Measurements from ENCODE around the gene ACOT9. TPM values are rescaled to one million over a fixed set of nuclear protein-coding genes. Genes with fewer than 3 reads are reported as not detected.

ACOT9 gene
- total RNA-seq, 1 donor, result 69.5 TPM

- no peak for DNase-seq (ENCODE audit: low read depth)
- no peak overlapping the region for H3K4me3 ChIP-seq (ENCODE audit: low read depth, low read length)
- no peak for TF ChIP-seq CTCF (IDR thresholded peaks at IDR 0.05; ENCODE audit: insufficient read depth, low read depth, low read length)
Observed at GRCh38 chrX:23732704-23733103, 10.4 kb downstream of the ACOT9 start.

- no peak for TF ChIP-seq CTCF (IDR thresholded peaks at IDR 0.05; ENCODE audit: insufficient read depth, low read depth, low read length)
- no peak overlapping the region for H3K4me3 ChIP-seq (ENCODE audit: low read depth, low read length)
Observed at GRCh38 chrX:23731951-23732350, 11.1 kb downstream of the ACOT9 start.

GRCh38 chrX:23729214-23729613 is 13.9 kb downstream of the ACOT9 start:
- H3K4me3 ChIP-seq (ENCODE audit: low read depth, low read length), result no peak overlapping the region
- no peak for TF ChIP-seq CTCF (IDR thresholded peaks at IDR 0.05; ENCODE audit: insufficient read depth, low read depth, low read length)
- no peak for DNase-seq (ENCODE audit: low read depth)

More at GRCh38 chrX:23731951-23732350, 11.1 kb downstream of the ACOT9 start:
- DNase-seq (ENCODE audit: low read depth), result no peak

- no peak for DNase-seq (ENCODE audit: low read depth)
- TF ChIP-seq CTCF (IDR thresholded peaks at IDR 0.05; ENCODE audit: insufficient read depth, low read depth, low read length), result no peak
- H3K4me3 ChIP-seq (ENCODE audit: low read depth, low read length), result no peak overlapping the region
Observed at GRCh38 chrX:23727206-23727605, 15.9 kb downstream of the ACOT9 start.

- TF ChIP-seq CTCF (IDR thresholded peaks at IDR 0.05; ENCODE audit: insufficient read depth, low read depth, low read length), result no peak
- no peak for DNase-seq (ENCODE audit: low read depth)
- H3K4me3 ChIP-seq (ENCODE audit: low read depth, low read length), result no peak overlapping the region
Observed at GRCh38 chrX:23726191-23726590, 16.9 kb downstream of the ACOT9 start.

- DNase-seq (ENCODE audit: low read depth), result peak; percentile 15
- no peak overlapping the region for H3K4me3 ChIP-seq (ENCODE audit: low read depth, low read length)
- no peak for TF ChIP-seq CTCF (IDR thresholded peaks at IDR 0.05; ENCODE audit: insufficient read depth, low read depth, low read length)
Observed at GRCh38 chrX:23720117-23720677, 22.9 kb downstream of the ACOT9 start.

GRCh38 chrX:23705235-23705634 is 37.8 kb downstream of the ACOT9 start:
- no peak for DNase-seq (ENCODE audit: low read depth)
- no peak overlapping the region for H3K4me3 ChIP-seq (ENCODE audit: low read depth, low read length)
- TF ChIP-seq CTCF (IDR thresholded peaks at IDR 0.05; ENCODE audit: insufficient read depth, low read depth, low read length), result no peak

Measured in fibroblast of villous mesenchyme (primary cell).